GM12878 (cell line): ENCODE data around the gene WWTR1. TPM values are rescaled to one million over a fixed set of nuclear protein-coding genes. Genes with fewer than 3 reads are reported as not detected.
A peak's percentile ranks its signal among the peaks of the same experiment; 100 is the strongest.

Source experiments
- ATF2 ChIP-seq: IDR thresholded peaks from 2 replicates; pipeline ENCODE4 v1.6.1; 2012; ENCODE audit warnings: low read length, inconsistent platforms
- BCL3 ChIP-seq: IDR thresholded peaks from 2 replicates; pipeline ENCODE4 v1.6.1; 2011; ENCODE audit warnings: borderline replicate concordance, low read depth, mild to moderate bottlenecking, moderate library complexity, low read length; ENCODE audit not compliant: insufficient read depth, poor library complexity, severe bottlenecking
- BMI1 ChIP-seq: fragments of 450-650 bp; IDR thresholded peaks from 2 replicates; pipeline ENCODE4 v1.6.1; 2016; ENCODE audit warnings: mild to moderate bottlenecking, moderate library complexity, borderline replicate concordance
- CHD2 ChIP-seq: IDR thresholded peaks from 2 replicates; pipeline ENCODE4 v1.6.1; 2011; ENCODE audit warnings: low read depth, low read length, improper control_type of control experiment, borderline replicate concordance
- ETV6 ChIP-seq, 2 experiments: fragments of 450-650 bp in 1 of 2; IDR thresholded peaks in 1 of 2; conservative IDR thresholded peaks in 1 of 2; 2 replicates each; pipeline ENCODE4 v1.6.1; 2014; ENCODE audit warnings: antibody characterized with exemption in 1 of 2, borderline replicate concordance in 1 of 2, low read depth in 1 of 2, mild to moderate bottlenecking in 1 of 2, moderate library complexity in 1 of 2
- FOS ChIP-seq: IDR thresholded peaks from 3 replicates; pipeline ENCODE4 v1.6.1; 2011; ENCODE audit warnings: borderline replicate concordance; ENCODE audit not compliant: insufficient read length; ENCODE audit errors: extremely low read depth
- FOXK2 ChIP-seq: fragments of 450-650 bp; IDR thresholded peaks from 2 replicates; pipeline ENCODE4 v1.6.1; 2017; ENCODE audit warnings: mild to moderate bottlenecking, moderate library complexity
- HDAC2 ChIP-seq: fragments of 200-600 bp; sonication (generic); IDR thresholded peaks from 2 replicates; pipeline ENCODE4 v1.6.1; 2017
- NBN ChIP-seq: fragments of 450-650 bp; IDR thresholded peaks from 2 replicates; pipeline ENCODE4 v1.6.1; 2016
- PML ChIP-seq: IDR thresholded peaks from 2 replicates; pipeline ENCODE4 v1.6.1; 2012; ENCODE audit warnings: low read length, inconsistent platforms
- SMARCA5 ChIP-seq: fragments of 450-650 bp; IDR thresholded peaks from 2 replicates; pipeline ENCODE4 v1.6.1; 2017; ENCODE audit warnings: mild to moderate bottlenecking
- SPI1 ChIP-seq: IDR thresholded peaks from 2 replicates; pipeline ENCODE4 v1.6.1; 2011; ENCODE audit warnings: low read depth, mild to moderate bottlenecking, low read length, moderate library complexity, borderline replicate concordance; ENCODE audit not compliant: insufficient read depth
- SRF ChIP-seq, 2 experiments: IDR thresholded peaks; 2 replicates each; pipeline ENCODE4 v1.6.1; 2011; ENCODE audit warnings: low read depth in 2 of 2, low read length in 2 of 2, mild to moderate bottlenecking in 1 of 2, moderate library complexity in 1 of 2
- USF1 ChIP-seq: IDR thresholded peaks from 2 replicates; pipeline ENCODE4 v1.6.1; 2011; ENCODE audit warnings: borderline replicate concordance, low read depth, mild to moderate bottlenecking, moderate library complexity, mixed read lengths, low read length; ENCODE audit not compliant: insufficient read depth; ENCODE audit errors: extremely low read length
- WRNIP1 ChIP-seq: IDR thresholded peaks from 2 replicates; pipeline ENCODE4 v1.6.1; 2011; ENCODE audit warnings: low read depth, low read length, improper control_type of control experiment, borderline replicate concordance
- ZBTB40 ChIP-seq: fragments of 450-650 bp; IDR thresholded peaks from 2 replicates; pipeline ENCODE4 v1.6.1; 2016; ENCODE audit warnings: mild to moderate bottlenecking, moderate library complexity, borderline replicate concordance
- ZNF592 ChIP-seq: fragments of 450-650 bp; IDR thresholded peaks from 2 replicates; pipeline ENCODE4 v1.6.1; 2017; ENCODE audit warnings: mild to moderate bottlenecking, moderate library complexity
- polyA plus RNA-seq, 11 experiments: library from polyadenylated mRNA; depleted of rRNA in 4 of 11; unstranded in 6 of 11; stranded (reverse) in 5 of 11; fragments of >200 nt; fragmentation: Nextera tagmentation in 4 of 11; fragmentation: Illumina TruSeq in 1 of 11; extraction: Ambion mirVana in 4 of 11; extraction: Trizol in 1 of 11; gene quantifications; 1 replicate in 1 of 11; 2 replicates in 10 of 11; pipeline versions ENCODE4 v1.2.1 to v1.2.3, GENCODE V29; 2011 to 2016; ENCODE audit warnings: inconsistent platforms in 2 of 11, missing spikeins in 2 of 11, low read depth in 1 of 11
- total RNA-seq, 4 experiments: library from RNA; depleted of rRNA in 3 of 4; stranded (reverse); fragments of >200 nt in 3 of 4; fragmentation: Illumina TruSeq in 1 of 4; extraction: Trizol in 1 of 4; gene quantifications; 2 replicates each; pipeline versions ENCODE4 v1.2.1 to v1.2.3, GENCODE V29; 2013 to 2021

The WWTR1 gene
- total and polyA plus RNA-seq, 10 of the 15 experiments (the other 5 are each of a cell fraction or from before 2014, with no cell fraction given) = 2.5 to 18.5 (median 5.8) TPM

GRCh38 chr3:149579838-149580542 lies 77.8 kb downstream of the WWTR1 start (continued):
- no peak for TF ChIP-seq FOS
- no peak for TF ChIP-seq HDAC2
- TF ChIP-seq BMI1 = no peak; the same call in 1 of the 2 replicates
- TF ChIP-seq PML = no peak
- TF ChIP-seq ETV6 (conservative IDR thresholded peaks at IDR 0.05 in 1 of 2, IDR thresholded peaks at IDR 0.05 in 1 of 2; ENCODE audit: borderline replicate concordance in 1 of 2, low read depth in 1 of 2) = peak in 1 of 2 experiments; percentile 59; a peak in 2 of 4 replicates
- no peak for TF ChIP-seq SRF (IDR thresholded peaks at IDR 0.05; ENCODE audit: low read depth in 2 of 2, low read length in 2 of 2)
- TF ChIP-seq ZNF592 = no peak
- no peak for TF ChIP-seq WRNIP1
- TF ChIP-seq FOXK2 = no peak
- TF ChIP-seq CHD2 = no peak
- no peak for TF ChIP-seq ZBTB40
- no peak for TF ChIP-seq USF1
- no peak for TF ChIP-seq SPI1
- peak; percentile 59 for TF ChIP-seq BCL3
- no peak for TF ChIP-seq ATF2
- TF ChIP-seq NBN = no peak
- no peak for TF ChIP-seq SMARCA5
